K562 (cell line): ENCODE results near the gene CLIP1. TPM values are rescaled to one million over a fixed set of nuclear protein-coding genes. Genes with fewer than 3 reads are reported as not detected.

Source experiments
- ATAC-seq: fragments of 200-7000 bp; cut with Tn5 transposase; 3 replicates; pipeline ENCODE4 v1.9.1; 2020; ENCODE audit warnings: moderate library complexity
- BruUV-seq: library from RNA; stranded (reverse); fragments of 400-500 nt; replicated peaks from 2 replicates; lab custom pipeline; 2021; lab: Mats Ljungman, UMichigan
- CTCF ChIA-PET: fragments of 300-600 bp; formaldehyde crosslinking; extraction: SDS; loops from one replicate; lab custom pipeline; 2021; ENCODE audit warnings: low intra/inter-chr PET ratio; lab: Yijun Ruan, JAX
- POLR2A ChIA-PET: fragments of 300-600, 350-650 bp; sonication (Branson Sonifier 250); formaldehyde crosslinking; extraction: SDS; loops from one replicate; lab custom pipeline; 2021; ENCODE audit warnings: antibody characterized with exemption, inconsistent platforms; lab: Yijun Ruan, JAX
- DNase-seq, 4 experiments: peaks; one replicate each; pipeline versions ENCODE4 v3.0.0 to v3.0.0-alpha.2; 2011 to 2018; ENCODE audit warnings: low spot score in 3 of 4, mixed read lengths in 3 of 4; ENCODE audit errors: extremely low read depth in 1 of 4
- FAIRE-seq: peaks from 2 replicates; lab custom pipeline; 2011; peaks lifted over from hg19 to GRCh38; lab: Jason Lieb, UNC
- H2AFZ ChIP-seq: 2 replicates; pipeline ENCODE4 v1.6.0; 2011; ENCODE audit warnings: low read depth, low read length, control low read depth, inconsistent platforms
- H3K27ac ChIP-seq: fragments of 200-600 bp; 3 replicates; pipeline ENCODE4 v1.8.0; 2011; ENCODE audit warnings: low read depth, mild to moderate bottlenecking, control low read depth, inconsistent platforms, low read length, moderate library complexity, mixed read lengths; ENCODE audit errors: extremely low read depth
- H3K27me3 ChIP-seq, 2 experiments: fragments of 300-600 bp in 1 of 2; 2 replicates in 1 of 2; 3 replicates in 1 of 2; pipeline versions ENCODE4 v1.6.0 to v1.8.0; 2011; ENCODE audit warnings: inconsistent platforms in 2 of 2, low read length in 2 of 2, mild to moderate bottlenecking in 1 of 2, mixed read lengths in 1 of 2, moderate library complexity in 1 of 2; ENCODE audit not compliant: control insufficient read depth in 2 of 2, insufficient read depth in 2 of 2
- H3K36me3 ChIP-seq: fragments of 300-600 bp; 3 replicates; pipeline ENCODE4 v1.8.0; 2011; ENCODE audit warnings: mild to moderate bottlenecking, low read length, inconsistent platforms; ENCODE audit not compliant: control insufficient read depth, insufficient read depth
- H3K4me1 ChIP-seq, 2 experiments: fragments of 200-600 bp in 1 of 2; replicated peaks in 1 of 2; 2 replicates in 1 of 2; 3 replicates in 1 of 2; pipeline versions ENCODE4 v1.5.1 to v1.8.0; 2011; ENCODE audit warnings: inconsistent platforms in 2 of 2, low read length in 2 of 2, mild to moderate bottlenecking in 1 of 2, mixed read lengths in 1 of 2, moderate library complexity in 1 of 2; ENCODE audit not compliant: control insufficient read depth in 2 of 2, insufficient read depth in 2 of 2
- H3K4me2 ChIP-seq: 2 replicates; pipeline ENCODE4 v1.6.1; 2011; ENCODE audit warnings: low read length, control low read depth, inconsistent platforms, mixed read lengths; ENCODE audit not compliant: insufficient read depth
- H3K4me3 ChIP-seq: fragments of 200-600 bp; sonication (generic), shearing (Covaris generic); 2 replicates; pipeline ENCODE4 v1.5.1; 2016; ENCODE audit warnings: control low read depth, inconsistent platforms
- H3K79me2 ChIP-seq: fragments of 200-600 bp; 3 replicates; pipeline ENCODE4 v1.8.0; 2011; ENCODE audit warnings: low read length, inconsistent platforms; ENCODE audit not compliant: control insufficient read depth, insufficient read depth
- H3K9ac ChIP-seq, 2 experiments: 2 replicates each; pipeline versions ENCODE4 v1.6.0 to v1.6.1; 2011; ENCODE audit warnings: low read depth in 2 of 2, low read length in 2 of 2, control low read depth in 1 of 2, inconsistent platforms in 1 of 2, mild to moderate bottlenecking in 1 of 2, mixed read lengths in 1 of 2; ENCODE audit not compliant: insufficient read depth in 1 of 2
- H3K9me1 ChIP-seq: one replicate; pipeline ENCODE4 v1.6.0; 2011; ENCODE audit warnings: inconsistent platforms, mild to moderate bottlenecking, low read length, moderate library complexity; ENCODE audit not compliant: control insufficient read depth, insufficient read depth
- H3K9me3 ChIP-seq: replicated peaks from 2 replicates; pipeline ENCODE4 v1.5.1; 2011; ENCODE audit warnings: low read depth, low read length, inconsistent platforms; ENCODE audit not compliant: control insufficient read depth, insufficient read depth
- H4K20me1 ChIP-seq: replicated peaks from 2 replicates; pipeline ENCODE4 v1.6.1; 2011; ENCODE audit warnings: low read length, inconsistent platforms, mixed read lengths; ENCODE audit not compliant: control insufficient read depth, insufficient read depth
- KLF1 ChIP-seq: fragments of 450-650 bp; IDR thresholded peaks from 2 replicates; pipeline ENCODE4 v1.6.1; 2016; ENCODE audit warnings: missing genetic modification characterization, missing compliant biosample characterization
- RBM34 ChIP-seq: fragments of 200-400 bp; formaldehyde crosslinking; IDR thresholded peaks from 2 replicates; pipeline ENCODE4 v1.6.1; 2018; ENCODE audit warnings: low read length, borderline replicate concordance; ENCODE audit not compliant: insufficient read depth
- SPI1 ChIP-seq: IDR thresholded peaks from 2 replicates; pipeline ENCODE4 v1.6.1; 2011; ENCODE audit warnings: low read depth, low read length, control low read depth, borderline replicate concordance
- SRF ChIP-seq, 2 experiments: fragments of 250-450, 450-650 bp in 1 of 2; sonication (Bioruptor Pico) in 1 of 2; sonication (generic) in 1 of 2; formaldehyde crosslinking; IDR thresholded peaks; 2 replicates each; pipeline versions ENCODE4 v1.5.0 to v1.5.1; 2020 to 2022; ENCODE audit warnings: mild to moderate bottlenecking in 1 of 2, missing genetic modification reagents in 1 of 2
- THRAP3 ChIP-seq: fragments of 450-650 bp; IDR thresholded peaks from 2 replicates; pipeline ENCODE4 v1.6.1; 2016; ENCODE audit warnings: mild to moderate bottlenecking, inconsistent platforms, borderline replicate concordance
- ZC3H11A ChIP-seq: IDR thresholded peaks from 2 replicates; pipeline ENCODE4 v1.6.1; 2012; ENCODE audit warnings: low read depth, low read length, improper control_type of control experiment
- ZFP30 ChIP-seq: fragments of 250-450 bp; sonication (Bioruptor Pico); IDR thresholded peaks from 2 replicates; pipeline ENCODE4 v1.8.0; 2022; ENCODE audit warnings: moderate library complexity, mild to moderate bottlenecking, inconsistent platforms, borderline replicate concordance
- WGBS: fragments of 100-300 bp; shearing (Covaris generic); methylation state at CpG from one replicate; pipeline ENCODE4 v1.1.6; 2016; ENCODE audit warnings: low coverage, mixed read lengths; ENCODE audit not compliant: insufficient coverage; ENCODE audit errors: missing lambda C conversion rate; 5-methylcytosine and 5-hydroxymethylcytosine counted together
- in situ Hi-C: fragments of 300-500 bp; cut with MboI; formaldehyde crosslinking; loops from 4 replicates; pipeline ENCODE4 v1.15.0; 2018; ENCODE audit warnings: inconsistent platforms, mixed read lengths
- intact Hi-C: fragments of 100-400 bp; cut with micrococcal nuclease; formaldehyde crosslinking; loops from 2 replicates; pipeline ENCODE4 v1.14.2; 2022
- polyA plus RNA-seq, 8 experiments: library from polyadenylated mRNA; depleted of rRNA in 4 of 8; stranded (reverse) in 5 of 8; unstranded in 3 of 8; fragments of >200 nt; fragmentation: Nextera tagmentation in 2 of 8; fragmentation: Illumina TruSeq in 1 of 8; extraction: Ambion mirVana in 2 of 8; extraction: Trizol in 1 of 8; gene quantifications; 2 replicates each; pipeline versions ENCODE4 v1.2.1 to v1.2.3, GENCODE V29; 2011 to 2014; ENCODE audit warnings: inconsistent platforms in 1 of 8, missing spikeins in 1 of 8
- total RNA-seq, 7 experiments: library from RNA; depleted of rRNA in 6 of 7; stranded (reverse); fragments of >200 nt in 6 of 7; fragmentation: Illumina TruSeq in 2 of 7; extraction: Trizol in 2 of 7; gene quantifications; 2 replicates each; pipeline versions ENCODE4 v1.2.1 to v1.2.3, GENCODE V29; 2011 to 2021; ENCODE audit warnings: low replicate concordance in 1 of 7

CLIP1 gene
- total and polyA plus RNA-seq, 9 of the 15 experiments (the other 6 are each of a cell fraction or from before 2014, with no cell fraction given), result 5.8 to 33.9 (median 27.6) TPM

DNA sequence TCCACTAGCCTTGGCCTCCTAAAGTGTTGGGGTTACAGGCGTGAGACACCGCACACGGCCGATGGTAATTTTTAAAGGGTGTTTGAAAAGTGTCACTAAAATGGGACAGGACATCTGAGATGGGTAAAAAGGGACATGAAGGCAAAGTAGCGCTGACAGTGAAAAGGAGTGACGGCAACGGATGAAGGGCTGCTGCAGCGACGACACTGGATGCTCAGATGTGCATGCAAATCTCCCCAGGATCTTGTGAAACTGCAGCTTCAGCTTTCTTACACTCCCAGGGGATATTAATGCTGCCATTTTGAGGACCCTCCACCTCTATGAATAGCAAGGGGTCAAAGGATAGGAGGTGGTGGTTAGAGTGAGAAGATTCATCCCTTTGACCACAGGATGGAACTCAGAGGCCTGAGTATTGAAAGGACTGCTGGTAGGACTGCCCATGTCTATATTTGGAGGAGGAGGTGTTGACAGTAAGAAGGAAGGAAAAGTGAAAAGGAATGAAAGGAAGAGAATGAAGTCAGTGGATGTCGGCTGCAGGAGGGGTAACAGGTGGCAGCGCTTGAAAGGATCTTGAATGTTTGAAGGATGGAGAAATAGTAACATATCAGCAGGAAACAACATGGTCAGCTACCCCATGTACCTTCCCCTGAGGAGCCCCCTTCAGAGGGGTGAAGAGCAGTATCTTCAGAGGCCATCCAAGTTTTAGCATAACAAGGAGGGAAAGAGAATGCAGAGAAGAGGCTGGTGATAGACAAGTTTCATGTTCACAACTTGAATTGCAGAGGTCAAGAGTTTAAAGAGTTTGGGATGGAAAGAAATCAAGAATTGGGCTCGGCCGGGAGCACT lies 37.1 kb downstream of the CLIP1 start:
- no peak for DNase-seq
- peaks cover 0 to 6% of the 10 kb centered on the region in 2 experiments; a peak in 2 of 5 replicates for H3K4me1 ChIP-seq
- BruUV-seq, result no TSS peak
- no peaks in the 10 kb centered on the region for H3K9me3 ChIP-seq
- H3K36me3 ChIP-seq, result peaks cover 2% of the 10 kb centered on the region; the same call in 2 of the 3 replicates
- no peak overlapping the region for H3K27ac ChIP-seq
- H3K9ac ChIP-seq, result no peak overlapping the region
- H3K4me3 ChIP-seq, result no peak overlapping the region
- no peak overlapping the region for H2AFZ ChIP-seq
- peak; percentile 56 for FAIRE-seq
- H3K4me2 ChIP-seq, result no peak overlapping the region
- intact Hi-C loops (no loop called here), in situ Hi-C loops (no loop called here)
- 0 out of 2 replicates have a peak, but pooled peaks cover 6% of the 10 kb centered on the region for H4K20me1 ChIP-seq
- no peak for TF ChIP-seq ZFP30 (CRISPR knock-in tag)
- no peak for TF ChIP-seq SRF (CRISPR knock-in tag; IDR thresholded peaks at IDR 0.05)
- TF ChIP-seq ZC3H11A, result no peak
- no peak for TF ChIP-seq THRAP3
- no peak for TF ChIP-seq SPI1
- no peak for TF ChIP-seq RBM34
- TF ChIP-seq KLF1 (tag), result no peak
- WGBS, result 88% methylated on average over 13 of the region's 13 CpGs
- no peaks in the 10 kb centered on the region for H3K9me1 ChIP-seq
- H3K27me3 ChIP-seq, result no peaks in the 10 kb centered on the region
- CTCF ChIA-PET, result no interaction called here
- peak; percentile 55 for ATAC-seq
- POLR2A ChIA-PET, result interaction anchor here (0.6 to 2.1 kb wide), 4 partner anchors 12 to 18 kb away, joined by 3 to 14 read pairs (median 3); no protein-coding TSS in a partner anchor
- 0 out of 3 replicates have a peak, but pooled peaks cover 7% of the 10 kb centered on the region for H3K79me2 ChIP-seq
